HepG2 (cell line): Measurements from ENCODE around the gene CDA. TPM values are rescaled to one million over a fixed set of nuclear protein-coding genes. Genes with fewer than 3 reads are reported as not detected.

Experiments used
- AGO1 ChIP-seq: fragments of 200-400 bp; formaldehyde crosslinking; IDR thresholded peaks from 2 replicates; pipeline ENCODE4 v1.6.1; 2017; ENCODE audit warnings: mild to moderate bottlenecking, low read depth, low read length, moderate library complexity; ENCODE audit not compliant: poor library complexity, severe bottlenecking
- AHDC1 ChIP-seq: sonication (generic); formaldehyde crosslinking; IDR thresholded peaks from 2 replicates; pipeline ENCODE4 v1.5.1; 2020; ENCODE audit warnings: mild to moderate bottlenecking, missing genetic modification reagents, borderline replicate concordance
- CSRNP1 ChIP-seq: sonication (generic); formaldehyde crosslinking; IDR thresholded peaks from 2 replicates; pipeline ENCODE4 v1.8.1; 2023; ENCODE audit warnings: mild to moderate bottlenecking, missing genetic modification reagents
- E2F1 ChIP-seq: sonication (generic); formaldehyde crosslinking; IDR thresholded peaks from 2 replicates; pipeline ENCODE4 v1.5.0; 2020; ENCODE audit warnings: missing genetic modification reagents
- GTF3A ChIP-seq: sonication (generic); formaldehyde crosslinking; conservative IDR thresholded peaks from 2 replicates; pipeline ENCODE4 v1.4.0; 2020; ENCODE audit warnings: mild to moderate bottlenecking, missing genetic modification reagents
- HNF4G ChIP-seq, 2 experiments: sonication (generic) in 1 of 2; formaldehyde crosslinking in 1 of 2; IDR thresholded peaks; 2 replicates each; pipeline versions ENCODE4 v1.4.0 to v1.6.1; 2011 to 2020; ENCODE audit warnings: borderline replicate concordance in 2 of 2, low read depth in 2 of 2, mild to moderate bottlenecking in 2 of 2, low read length in 1 of 2, missing genetic modification reagents in 1 of 2, moderate library complexity in 1 of 2
- KDM6A ChIP-seq: IDR thresholded peaks from 2 replicates; pipeline ENCODE4 v1.6.1; 2016; ENCODE audit warnings: low read depth
- KLF12 ChIP-seq: sonication (generic); formaldehyde crosslinking; IDR thresholded peaks from 2 replicates; pipeline ENCODE4 v1.4.0; 2020; ENCODE audit warnings: missing genetic modification reagents, borderline replicate concordance
- KMT2A ChIP-seq: sonication (generic); formaldehyde crosslinking; IDR thresholded peaks from 2 replicates; pipeline ENCODE4 v1.4.0; 2020; ENCODE audit warnings: missing genetic modification reagents
- MXI1 ChIP-seq: IDR thresholded peaks from 3 replicates; pipeline ENCODE4 v1.6.1; 2012; ENCODE audit warnings: low read depth, low read length, inconsistent platforms, borderline replicate concordance
- RBM39 ChIP-seq: fragments of 200-400 bp; formaldehyde crosslinking; IDR thresholded peaks from one replicate; pipeline ENCODE4 v1.6.1; 2018; ENCODE audit warnings: antibody characterized with exemption, mild to moderate bottlenecking, low read depth, low read length; ENCODE audit not compliant: poor library complexity, severe bottlenecking
- ZFAT ChIP-seq: sonication (generic); formaldehyde crosslinking; conservative IDR thresholded peaks from 2 replicates; pipeline ENCODE4 v1.8.1; 2023; ENCODE audit warnings: missing genetic modification reagents, inconsistent platforms
- ZFP36L1 ChIP-seq: sonication (generic); formaldehyde crosslinking; IDR thresholded peaks from 2 replicates; pipeline ENCODE4 v1.8.0; 2022; ENCODE audit warnings: mild to moderate bottlenecking, missing genetic modification reagents, moderate library complexity
- ZFP62 ChIP-seq: sonication (generic); formaldehyde crosslinking; IDR thresholded peaks from 2 replicates; pipeline ENCODE4 v1.4.0; 2020; ENCODE audit warnings: missing genetic modification reagents
- ZNF383 ChIP-seq: sonication (generic); formaldehyde crosslinking; IDR thresholded peaks from 2 replicates; pipeline ENCODE4 v1.4.0; 2020; ENCODE audit warnings: missing genetic modification reagents, mild to moderate bottlenecking, borderline replicate concordance
- ZNF501 ChIP-seq: sonication (generic); formaldehyde crosslinking; IDR thresholded peaks from 2 replicates; pipeline ENCODE4 v1.5.1; 2020; ENCODE audit warnings: mild to moderate bottlenecking, moderate library complexity, missing genetic modification reagents
- ZNF709 ChIP-seq: sonication (generic); formaldehyde crosslinking; IDR thresholded peaks from 2 replicates; pipeline ENCODE4 v1.5.0; 2020; ENCODE audit warnings: mild to moderate bottlenecking, missing genetic modification reagents
- polyA plus RNA-seq, 8 experiments: library from polyadenylated mRNA; depleted of rRNA in 3 of 8; stranded (reverse) in 7 of 8; unstranded in 1 of 8; fragments of >200 nt; fragmentation: Illumina TruSeq in 4 of 8; extraction: Trizol in 4 of 8; gene quantifications; 2 replicates each; pipeline versions ENCODE4 v1.2.1 to v1.2.3, GENCODE V29; 2011 to 2016; ENCODE audit warnings: low read depth in 4 of 8, missing spikeins in 1 of 8, mixed read lengths in 1 of 8; ENCODE audit not compliant: insufficient read depth in 1 of 8
- total RNA-seq, 5 experiments: library from RNA; depleted of rRNA; stranded (reverse); fragments of >200 nt; fragmentation: Illumina TruSeq; extraction: Trizol; gene quantifications; 2 replicates each; pipeline ENCODE4 v1.2.3, GENCODE V29; 2016; ENCODE audit warnings: low read depth in 1 of 5
- TF ChIP-seq, protein P1 (sequence below): IDR thresholded peaks from 2 replicates; pipeline ENCODE4 v1.6.1; 2016; ENCODE audit warnings: low read depth, control low read depth

The CDA gene
- total and polyA plus RNA-seq, 2 of the 13 experiments (the other 11 are each of a cell fraction or from before 2014, with no cell fraction given) = 0.66 to 2.1 TPM

DNA sequence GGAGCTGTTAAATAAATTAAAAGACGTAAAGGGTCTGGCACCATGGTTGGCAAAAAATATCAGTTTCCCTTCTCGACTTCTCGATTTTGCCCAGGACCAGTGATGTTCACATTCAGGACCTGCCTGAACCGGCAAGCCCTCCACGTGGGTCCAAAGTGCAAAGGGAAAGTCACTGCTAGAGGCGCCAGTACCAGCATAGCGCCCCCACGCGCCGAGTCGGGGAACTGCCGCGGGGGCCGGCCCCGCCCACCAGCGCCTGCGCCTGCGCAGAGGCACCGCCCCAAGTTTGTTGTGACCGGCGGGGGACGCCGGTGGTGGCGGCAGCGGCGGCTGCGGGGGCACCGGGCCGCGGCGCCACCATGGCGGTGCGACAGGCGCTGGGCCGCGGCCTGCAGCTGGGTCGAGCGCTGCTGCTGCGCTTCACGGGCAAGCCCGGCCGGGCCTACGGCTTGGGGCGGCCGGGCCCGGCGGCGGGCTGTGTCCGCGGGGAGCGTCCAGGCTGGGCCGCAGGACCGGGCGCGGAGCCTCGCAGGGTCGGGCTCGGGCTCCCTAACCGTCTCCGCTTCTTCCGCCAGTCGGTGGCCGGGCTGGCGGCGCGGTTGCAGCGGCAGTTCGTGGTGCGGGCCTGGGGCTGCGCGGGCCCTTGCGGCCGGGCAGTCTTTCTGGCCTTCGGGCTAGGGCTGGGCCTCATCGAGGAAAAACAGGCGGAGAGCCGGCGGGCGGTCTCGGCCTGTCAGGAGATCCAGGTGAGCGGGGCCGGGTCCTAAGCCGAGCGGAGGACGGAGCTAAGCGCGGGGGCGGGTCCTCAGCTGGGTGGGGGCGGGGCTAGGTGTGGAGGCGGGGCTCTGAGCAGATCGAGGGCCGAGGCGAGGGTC lies 44.5 kb downstream of the CDA start, which contains the start of gene PINK1 (continued):
- TF ChIP-seq KLF12 (no peak; the same call in 1 of the 2 replicates), ZFAT (CRISPR knock-in tag) (no peak), CSRNP1 (CRISPR knock-in tag) (no peak), ZFP36L1 (CRISPR knock-in tag) (no peak), AGO1 (no peak), KMT2A (no peak), HNF4G (IDR thresholded peaks at IDR 0.05; ENCODE audit: borderline replicate concordance, low read depth, low read length) (peak; percentile 96), HNF4G (CRISPR knock-in tag; IDR thresholded peaks at IDR 0.05; ENCODE audit: borderline replicate concordance, low read depth) (peak; percentile 86; the same call in 1 of the 2 replicates), E2F1 (CRISPR knock-in tag) (no peak), AHDC1 (CRISPR knock-in tag) (no peak), GTF3A (CRISPR knock-in tag) (no peak), MXI1 (peak; percentile 76; the same call in 1 of the 3 replicates), ZNF501 (CRISPR knock-in tag) (peak; percentile 86), ZNF383 (CRISPR knock-in tag) (no peak), ZFP62 (CRISPR knock-in tag) (no peak), ZNF709 (CRISPR knock-in tag) (no peak), KDM6A (peak; percentile 52), RBM39 (peak; percentile 53)
- TF ChIP-seq, protein P1, sequence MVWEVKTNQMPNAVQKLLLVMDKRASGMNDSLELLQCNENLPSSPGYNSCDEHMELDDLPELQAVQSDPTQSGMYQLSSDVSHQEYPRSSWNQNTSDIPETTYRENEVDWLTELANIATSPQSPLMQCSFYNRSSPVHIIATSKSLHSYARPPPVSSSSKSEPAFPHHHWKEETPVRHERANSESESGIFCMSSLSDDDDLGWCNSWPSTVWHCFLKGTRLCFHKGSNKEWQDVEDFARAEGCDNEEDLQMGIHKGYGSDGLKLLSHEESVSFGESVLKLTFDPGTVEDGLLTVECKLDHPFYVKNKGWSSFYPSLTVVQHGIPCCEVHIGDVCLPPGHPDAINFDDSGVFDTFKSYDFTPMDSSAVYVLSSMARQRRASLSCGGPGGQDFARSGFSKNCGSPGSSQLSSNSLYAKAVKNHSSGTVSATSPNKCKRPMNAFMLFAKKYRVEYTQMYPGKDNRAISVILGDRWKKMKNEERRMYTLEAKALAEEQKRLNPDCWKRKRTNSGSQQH (CRISPR knock-in tag) = peak; percentile 12; the same call in 1 of the 2 replicates
